ENCODE results near the gene MBNL3. TPM values are rescaled to one million over a fixed set of nuclear protein-coding genes. Genes with fewer than 3 reads are reported as not detected.
"Not testable (repeated sequence)": the region's sequence is repeated elsewhere in the genome, so short reads cannot be mapped to it uniquely, and the experiment has no call there.

MBNL3 gene
- total and polyA plus RNA-seq, 2 donors = 2.9 to 11.3 TPM

DNA sequence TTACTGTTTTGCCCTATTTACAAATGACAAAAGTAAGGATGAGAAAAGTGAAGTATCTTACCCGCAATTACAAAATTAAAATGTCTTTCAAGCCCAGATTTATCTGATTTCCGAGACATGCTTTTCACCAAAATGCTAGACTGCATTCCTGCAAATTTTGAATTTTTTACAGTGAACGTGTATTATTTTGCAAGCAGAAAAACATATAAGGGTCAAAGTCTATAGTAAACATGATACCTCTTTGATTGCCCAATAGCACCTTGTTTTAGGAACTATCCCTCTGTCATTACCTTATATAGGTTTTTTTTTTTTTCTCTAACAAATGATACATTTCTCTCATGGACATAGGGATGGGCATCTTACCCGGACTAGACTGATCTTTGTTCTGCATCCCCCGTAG, 135.4 kb downstream of the MBNL3 start:
- Histone ChIP-seq H3K4me1 (ENCODE audit: control insufficient read depth in 2 of 2, insufficient read depth in 2 of 2, low read length in 2 of 2) (no peaks in the 10 kb centered on the region), H3K27me3 (ENCODE audit: control insufficient read depth in 2 of 2, insufficient read depth in 1 of 2, low read length in 1 of 2) (no peaks in the 10 kb centered on the region), H3K4me3 (ENCODE audit: low read length in 2 of 2) (no peak overlapping the region), H3K27ac (ENCODE audit: low read depth in 1 of 2, low read length in 1 of 2) (no peak overlapping the region), H3K9me3 (ENCODE audit: control insufficient read depth in 2 of 2, insufficient read depth in 1 of 2, low read length in 1 of 2) (no peaks in the 10 kb centered on the region), H3K36me3 (ENCODE audit: control insufficient read depth in 2 of 2, insufficient read depth in 2 of 2, low read length in 1 of 2) (no peaks in the 10 kb centered on the region)
- WGBS = 97% methylated on average over 5 of the region's 5 CpGs
- DNase-seq (ENCODE audit: low read depth in 6 of 9, low spot score in 9 of 9) = no peak

DNA sequence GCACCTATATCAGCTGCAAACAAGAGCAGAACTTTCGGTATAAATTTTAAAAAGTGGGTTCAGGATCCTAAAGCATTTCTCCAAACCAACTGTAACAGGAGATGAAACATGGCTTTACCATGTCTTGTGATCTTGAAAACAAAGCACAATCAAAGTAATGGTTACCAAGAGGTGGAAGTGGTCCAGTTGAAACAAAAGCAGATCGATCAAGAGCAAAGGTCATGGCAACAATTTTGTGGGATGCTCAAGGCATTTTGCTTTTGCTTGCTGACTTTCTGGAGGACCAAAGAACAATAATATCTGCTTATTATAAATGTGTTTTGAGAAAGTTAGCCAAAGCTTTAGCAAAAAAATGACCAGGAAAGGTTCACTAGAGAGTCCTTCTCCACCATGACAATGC, 152.7 kb downstream of the MBNL3 start:
- H3K9me3 ChIP-seq (ENCODE audit: control insufficient read depth in 2 of 2, insufficient read depth in 1 of 2, low read length in 1 of 2) = no peaks in the 10 kb centered on the region
- DNase-seq (ENCODE audit: low read depth in 6 of 9, low spot score in 9 of 9) = no peak
- no peak overlapping the region for H3K27ac ChIP-seq (ENCODE audit: low read depth in 1 of 2, low read length in 1 of 2)
- H3K4me1 ChIP-seq (ENCODE audit: control insufficient read depth in 2 of 2, insufficient read depth in 2 of 2, low read length in 2 of 2) = no peaks in the 10 kb centered on the region
- WGBS = 95% methylated on average over 2 of the region's 2 CpGs
- no peaks in the 10 kb centered on the region for H3K27me3 ChIP-seq (ENCODE audit: control insufficient read depth in 2 of 2, insufficient read depth in 1 of 2, low read length in 1 of 2)
- no peaks in the 10 kb centered on the region for H3K36me3 ChIP-seq (ENCODE audit: control insufficient read depth in 2 of 2, insufficient read depth in 2 of 2, low read length in 1 of 2)
- H3K4me3 ChIP-seq (ENCODE audit: low read length in 2 of 2) = no peak overlapping the region

DNA sequence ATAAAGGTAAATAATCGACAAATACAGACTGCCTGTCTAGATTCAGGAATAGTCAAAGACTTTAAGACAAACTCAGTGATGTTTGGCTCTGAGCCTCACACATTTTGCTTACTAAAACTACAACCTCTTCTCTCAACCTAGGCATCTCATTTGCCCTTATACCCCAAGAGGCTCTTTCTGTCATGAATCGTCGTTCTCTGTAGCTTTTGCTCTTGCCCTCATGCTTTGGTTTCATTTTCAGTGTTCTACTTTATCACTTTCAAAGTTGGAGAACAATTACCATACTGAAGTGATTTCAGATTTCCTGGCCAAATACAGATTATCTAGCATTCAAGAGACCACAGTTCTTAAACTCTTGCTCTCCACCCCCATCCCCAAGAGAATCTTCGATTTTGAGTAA, 155.5 kb downstream of the MBNL3 start:
- WGBS = 90% methylated on average over 4 of the region's 4 CpGs
- Histone ChIP-seq H3K36me3 (ENCODE audit: control insufficient read depth in 2 of 2, insufficient read depth in 2 of 2, low read length in 1 of 2) (no peaks in the 10 kb centered on the region), H3K27ac (ENCODE audit: low read depth in 1 of 2, low read length in 1 of 2) (no peak overlapping the region), H3K27me3 (ENCODE audit: control insufficient read depth in 2 of 2, insufficient read depth in 1 of 2, low read length in 1 of 2) (no peaks in the 10 kb centered on the region), H3K4me1 (ENCODE audit: control insufficient read depth in 2 of 2, insufficient read depth in 2 of 2, low read length in 2 of 2) (no peaks in the 10 kb centered on the region), H3K4me3 (ENCODE audit: low read length in 2 of 2) (no peak overlapping the region), H3K9me3 (ENCODE audit: control insufficient read depth in 2 of 2, insufficient read depth in 1 of 2, low read length in 1 of 2) (no peaks in the 10 kb centered on the region)
- no peak for DNase-seq (ENCODE audit: low read depth in 6 of 9, low spot score in 9 of 9)

DNA sequence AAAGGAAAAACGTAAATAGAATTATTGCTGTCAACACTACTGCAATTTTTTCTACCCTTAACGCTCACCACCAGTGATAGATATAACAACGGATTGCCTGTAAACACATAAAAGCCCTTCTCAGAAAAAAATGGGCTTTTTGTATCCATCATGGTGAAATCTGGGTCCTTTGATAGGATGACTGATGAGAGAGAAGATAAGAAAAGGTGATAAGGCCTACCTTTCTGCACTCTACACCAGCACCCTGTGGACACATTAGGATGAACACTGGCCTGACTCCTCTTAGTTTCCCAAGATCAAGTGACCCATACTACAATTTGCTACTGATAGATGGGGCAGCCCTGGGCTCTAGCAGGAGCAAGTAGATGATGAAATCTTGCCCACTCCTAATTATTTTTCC, 157.3 kb downstream of the MBNL3 start:
- H3K9me3 ChIP-seq (ENCODE audit: control insufficient read depth in 2 of 2, insufficient read depth in 1 of 2, low read length in 1 of 2) = no peaks in the 10 kb centered on the region
- 96% methylated on average over 3 of the region's 3 CpGs for WGBS
- no peak for DNase-seq (ENCODE audit: low read depth in 6 of 9, low spot score in 9 of 9)
- no peaks in the 10 kb centered on the region for H3K27me3 ChIP-seq (ENCODE audit: control insufficient read depth in 2 of 2, insufficient read depth in 1 of 2, low read length in 1 of 2)
- no peaks in the 10 kb centered on the region for H3K36me3 ChIP-seq (ENCODE audit: control insufficient read depth in 2 of 2, insufficient read depth in 2 of 2, low read length in 1 of 2)
- no peaks in the 10 kb centered on the region for H3K4me1 ChIP-seq (ENCODE audit: control insufficient read depth in 2 of 2, insufficient read depth in 2 of 2, low read length in 2 of 2)
- H3K4me3 ChIP-seq (ENCODE audit: low read length in 2 of 2) = no peak overlapping the region
- H3K27ac ChIP-seq (ENCODE audit: low read depth in 1 of 2, low read length in 1 of 2) = no peak overlapping the region

DNA sequence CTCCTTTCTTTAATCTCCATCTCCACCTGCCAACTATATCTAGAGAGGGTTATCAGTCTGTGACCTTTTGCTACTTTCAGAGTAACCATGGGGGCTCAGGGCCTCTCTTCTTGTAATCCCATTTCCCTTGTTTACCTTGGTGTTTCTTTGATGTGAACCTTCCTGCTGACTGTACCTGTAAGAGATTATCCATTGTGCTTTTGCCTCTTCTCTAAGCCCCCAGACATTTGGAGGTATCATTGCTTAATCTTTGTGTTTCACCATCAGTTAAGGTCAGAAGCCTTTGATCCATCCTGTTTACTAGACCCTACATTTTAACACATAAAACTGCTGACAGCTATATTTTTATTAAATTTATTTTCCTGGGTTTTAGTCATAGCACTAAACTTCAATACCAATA, 157.8 kb downstream of the MBNL3 start:
- Histone ChIP-seq H3K9me3 (ENCODE audit: control insufficient read depth in 2 of 2, insufficient read depth in 1 of 2, low read length in 1 of 2) (no peaks in the 10 kb centered on the region), H3K36me3 (ENCODE audit: control insufficient read depth in 2 of 2, insufficient read depth in 2 of 2, low read length in 1 of 2) (no peaks in the 10 kb centered on the region), H3K27me3 (ENCODE audit: control insufficient read depth in 2 of 2, insufficient read depth in 1 of 2, low read length in 1 of 2) (no peaks in the 10 kb centered on the region), H3K4me3 (ENCODE audit: low read length in 2 of 2) (no peak overlapping the region), H3K27ac (ENCODE audit: low read depth in 1 of 2, low read length in 1 of 2) (no peak overlapping the region), H3K4me1 (ENCODE audit: control insufficient read depth in 2 of 2, insufficient read depth in 2 of 2, low read length in 2 of 2) (no peaks in the 10 kb centered on the region)
- DNase-seq (ENCODE audit: low read depth in 6 of 9, low spot score in 9 of 9) = no peak

DNA sequence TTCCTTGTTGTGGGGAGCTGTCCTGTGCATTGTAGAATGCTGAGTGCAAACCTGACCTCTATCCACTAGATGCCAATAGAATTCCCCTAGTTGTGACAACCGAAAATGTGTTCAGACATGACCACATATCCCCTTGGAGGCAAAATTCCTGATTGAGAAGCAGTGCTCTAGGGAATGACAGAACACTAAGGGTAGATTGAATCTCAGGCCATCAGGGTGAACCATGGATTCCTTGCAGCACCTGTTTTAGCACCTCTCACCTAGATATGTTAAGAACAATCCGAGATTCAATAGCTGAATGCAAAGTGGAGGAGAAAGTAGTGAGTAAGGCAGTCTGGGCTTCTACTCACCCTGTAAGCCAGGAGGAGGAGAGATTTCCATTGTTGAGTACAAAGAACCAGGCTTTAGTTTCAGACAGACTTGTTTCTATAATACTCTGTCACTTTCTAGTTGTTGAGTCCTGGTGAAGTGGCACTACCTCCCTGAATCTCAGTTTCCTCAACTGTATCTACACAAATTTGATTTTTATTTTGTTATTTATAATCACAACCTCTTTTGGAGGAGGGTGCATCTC, 158.6 kb downstream of the MBNL3 start:
- Histone ChIP-seq H3K4me1 (ENCODE audit: control insufficient read depth in 2 of 2, insufficient read depth in 2 of 2, low read length in 2 of 2) (no peaks in the 10 kb centered on the region), H3K36me3 (ENCODE audit: control insufficient read depth in 2 of 2, insufficient read depth in 2 of 2, low read length in 1 of 2) (no peaks in the 10 kb centered on the region), H3K27ac (ENCODE audit: low read depth in 1 of 2, low read length in 1 of 2) (no peak overlapping the region), H3K4me3 (ENCODE audit: low read length in 2 of 2) (no peak overlapping the region), H3K27me3 (ENCODE audit: control insufficient read depth in 2 of 2, insufficient read depth in 1 of 2, low read length in 1 of 2) (no peaks in the 10 kb centered on the region), H3K9me3 (ENCODE audit: control insufficient read depth in 2 of 2, insufficient read depth in 1 of 2, low read length in 1 of 2) (no peaks in the 10 kb centered on the region)
- WGBS = 94% methylated on average over 2 of the region's 2 CpGs
- no peak for DNase-seq (ENCODE audit: low read depth in 6 of 9, low spot score in 9 of 9)

DNA sequence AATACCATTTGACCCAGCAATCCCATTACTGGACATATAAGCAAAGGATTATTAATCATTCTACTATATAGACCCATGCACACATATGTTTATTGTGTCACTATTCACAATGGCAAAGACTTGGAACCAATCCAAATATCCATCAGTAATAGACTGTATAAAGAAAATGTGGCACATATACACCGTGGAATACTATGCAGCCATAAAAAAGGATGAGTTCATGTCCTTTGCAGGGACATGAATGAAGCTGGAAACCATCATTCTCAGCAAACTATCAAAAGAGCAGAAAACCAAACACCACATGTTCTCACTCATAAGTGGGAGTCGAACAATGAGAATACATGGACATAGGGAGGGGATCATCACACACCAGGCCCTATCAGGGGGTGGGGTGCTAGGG, 161.9 kb downstream of the MBNL3 start:
- not testable (repeated sequence) for H3K9me3 ChIP-seq (ENCODE audit: control insufficient read depth in 2 of 2, insufficient read depth in 1 of 2, low read length in 1 of 2)
- 99% methylated on average over 2 of the region's 2 CpGs for WGBS

More for the DNA sequence above, 161.9 kb downstream of the MBNL3 start:
- not testable (repeated sequence) for H3K4me3 ChIP-seq (ENCODE audit: low read length in 2 of 2); H3K27me3 ChIP-seq (ENCODE audit: control insufficient read depth in 2 of 2, insufficient read depth in 1 of 2, low read length in 1 of 2); DNase-seq (ENCODE audit: low read depth in 6 of 9, low spot score in 9 of 9); H3K4me1 ChIP-seq (ENCODE audit: control insufficient read depth in 2 of 2, insufficient read depth in 2 of 2, low read length in 2 of 2); H3K36me3 ChIP-seq (ENCODE audit: control insufficient read depth in 2 of 2, insufficient read depth in 2 of 2, low read length in 1 of 2); H3K27ac ChIP-seq (ENCODE audit: low read depth in 1 of 2, low read length in 1 of 2)

Measured in thymus (tissue), 11 donors.